ENCODE results near the gene LRP1.

Gene LRP1

DNA sequence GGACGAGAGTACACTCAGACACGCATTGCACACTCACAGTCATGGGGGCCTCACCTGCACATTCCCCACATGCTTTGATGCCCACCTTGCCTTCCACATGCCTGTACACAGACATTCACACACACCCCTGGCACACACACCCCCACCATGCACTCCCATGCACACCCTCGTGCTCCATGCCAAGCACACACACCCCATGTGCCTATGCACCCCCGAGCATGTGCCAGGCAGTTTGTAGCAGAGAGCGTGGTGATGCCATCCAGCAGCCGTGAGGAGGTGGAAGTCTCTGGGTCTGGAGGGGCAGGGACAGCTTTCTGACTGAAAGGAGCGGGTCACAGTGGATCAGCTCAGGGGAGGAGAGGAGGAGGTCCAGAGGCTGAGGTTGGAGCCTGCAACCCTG is 77.6 kb downstream of the LRP1 start:
- H3K4me1 Mint-ChIP-seq, result no peaks in the 10 kb centered on the region
- H3K4me3 Mint-ChIP-seq, result no peak overlapping the region
- ATAC-seq, result no peak
- H3K27ac Mint-ChIP-seq, result no peak overlapping the region
- DNase-seq, result no peak
- H3K9me3 Mint-ChIP-seq, result no peaks in the 10 kb centered on the region
- H3K27me3 Mint-ChIP-seq, result no peaks in the 10 kb centered on the region

DNA sequence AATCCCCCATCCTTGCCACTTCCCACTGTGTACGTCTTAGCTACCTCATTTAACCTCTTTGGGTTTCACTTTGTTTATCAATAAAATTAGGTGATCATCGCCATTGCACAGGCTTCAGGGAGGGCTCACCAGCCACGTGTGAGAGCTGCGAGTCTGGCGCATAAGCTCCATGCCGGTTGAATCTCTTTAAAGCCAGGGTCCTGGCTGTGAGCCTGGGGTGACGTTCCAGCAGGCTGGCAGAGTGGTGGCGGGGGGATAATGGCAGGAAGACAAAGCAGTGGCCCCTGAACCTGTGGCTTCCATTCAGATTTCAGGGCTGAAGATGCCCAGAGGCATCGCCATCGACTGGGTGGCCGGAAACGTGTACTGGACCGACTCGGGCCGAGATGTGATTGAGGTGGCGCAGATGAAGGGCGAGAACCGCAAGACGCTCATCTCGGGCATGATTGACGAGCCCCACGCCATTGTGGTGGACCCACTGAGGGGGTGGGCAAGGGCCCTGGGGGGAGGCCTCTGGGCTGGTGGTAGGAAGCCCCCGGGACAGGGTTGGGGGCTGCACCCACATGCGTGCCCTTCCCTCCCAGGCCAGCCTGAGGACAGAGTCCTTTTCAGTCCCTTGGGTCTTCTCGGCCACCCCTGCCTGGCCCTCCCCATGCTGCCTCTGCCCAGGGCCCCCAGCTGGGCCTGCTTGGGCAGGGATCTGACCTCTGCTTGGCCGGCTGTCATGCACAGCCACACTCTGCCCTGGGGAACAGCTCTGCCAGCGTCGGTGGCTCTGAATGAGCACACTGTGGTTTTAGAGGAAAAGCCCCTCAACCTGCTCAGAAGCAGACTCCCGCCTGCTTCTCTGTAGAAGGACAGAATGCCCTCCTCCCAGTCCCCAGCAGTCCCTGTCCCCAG is 79.7 kb downstream of the LRP1 start:
- Mint-ChIP-seq H3K27me3 (peaks cover under 1% of the 10 kb centered on the region), H3K27ac (no peak overlapping the region), H3K4me1 (no peaks in the 10 kb centered on the region), H3K9me3 (no peaks in the 10 kb centered on the region), H3K4me3 (no peak overlapping the region)
- DNase-seq, result no peak
- peak; percentile 31 for ATAC-seq

DNA sequence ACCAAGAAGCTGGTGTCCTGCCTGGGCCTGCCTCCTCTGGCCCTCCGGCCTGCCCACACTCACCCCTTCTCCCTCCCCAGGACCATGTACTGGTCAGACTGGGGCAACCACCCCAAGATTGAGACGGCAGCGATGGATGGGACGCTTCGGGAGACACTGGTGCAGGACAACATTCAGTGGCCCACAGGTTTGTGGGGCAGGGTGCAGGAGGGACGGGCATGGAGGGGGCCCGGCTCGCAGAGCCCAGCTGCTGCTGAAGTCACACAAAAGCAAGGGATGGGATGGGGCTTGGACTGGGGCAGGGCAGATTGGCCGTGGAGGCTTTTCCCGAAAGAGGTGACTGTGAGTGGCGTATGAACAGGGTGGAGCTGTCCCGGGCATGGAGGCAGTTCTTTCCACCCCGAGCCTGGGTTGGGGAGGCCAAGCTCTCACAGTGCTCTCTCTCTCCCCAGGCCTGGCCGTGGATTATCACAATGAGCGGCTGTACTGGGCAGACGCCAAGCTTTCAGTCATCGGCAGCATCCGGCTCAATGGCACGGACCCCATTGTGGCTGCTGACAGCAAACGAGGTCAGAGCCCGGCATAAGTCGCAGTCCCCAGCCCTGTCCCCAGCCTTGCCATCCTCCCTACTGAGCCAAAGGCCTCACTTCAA is 80.5 kb downstream of the LRP1 start:
- peaks cover 8% of the 10 kb centered on the region for H3K4me1 Mint-ChIP-seq
- no peak overlapping the region for H3K27ac Mint-ChIP-seq
- no peak for ATAC-seq
- no peak overlapping the region for H3K4me3 Mint-ChIP-seq
- no peaks in the 10 kb centered on the region for H3K9me3 Mint-ChIP-seq
- DNase-seq, result no peak
- peaks cover 8% of the 10 kb centered on the region for H3K27me3 Mint-ChIP-seq

DNA sequence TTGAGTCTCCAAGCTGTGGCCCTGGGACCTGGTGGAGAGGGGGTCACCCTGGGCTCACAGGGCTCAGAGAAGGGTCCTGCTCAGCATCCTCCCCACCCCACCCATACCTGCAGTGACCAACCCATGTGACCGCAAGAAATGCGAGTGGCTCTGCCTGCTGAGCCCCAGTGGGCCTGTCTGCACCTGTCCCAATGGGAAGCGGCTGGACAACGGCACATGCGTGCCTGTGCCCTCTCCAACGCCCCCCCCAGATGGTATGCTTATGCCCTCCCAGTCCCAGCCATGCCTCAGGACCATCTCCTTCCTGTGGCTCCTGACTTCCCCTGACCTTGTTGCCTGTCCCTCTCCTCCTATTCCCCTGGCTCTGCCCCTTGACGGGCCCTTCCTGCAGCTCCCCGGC is 81.6 kb downstream of the LRP1 start:
- DNase-seq, result no peak
- ATAC-seq, result no peak
- Mint-ChIP-seq H3K4me3 (no peak overlapping the region), H3K27ac (no peak overlapping the region), H3K9me3 (no peaks in the 10 kb centered on the region), H3K4me1 (peaks cover 19% of the 10 kb centered on the region), H3K27me3 (peaks cover 20% of the 10 kb centered on the region)

DNA sequence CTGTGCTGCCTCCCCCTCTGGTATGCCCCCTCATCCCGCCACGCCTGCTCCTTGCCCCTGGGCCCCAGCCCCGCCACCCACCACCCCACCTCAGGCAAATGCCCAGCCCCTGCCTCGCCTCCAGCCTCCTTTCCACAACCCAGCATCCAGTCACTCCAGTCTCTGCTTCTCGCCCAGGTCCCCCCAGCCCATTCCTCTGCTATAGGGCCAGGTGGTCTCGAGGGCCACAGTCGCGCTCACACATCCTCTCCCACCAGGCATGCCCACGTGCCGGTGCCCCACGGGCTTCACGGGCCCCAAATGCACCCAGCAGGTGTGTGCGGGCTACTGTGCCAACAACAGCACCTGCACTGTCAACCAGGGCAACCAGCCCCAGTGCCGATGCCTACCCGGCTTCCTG is 82.2 kb downstream of the LRP1 start:
- Mint-ChIP-seq H3K4me1 (peaks cover 25% of the 10 kb centered on the region), H3K4me3 (no peak overlapping the region), H3K27me3 (peaks cover 25% of the 10 kb centered on the region), H3K9me3 (no peaks in the 10 kb centered on the region), H3K27ac (peak overlapping the region in 1 of 2 donors; percentile 92)
- no peak for DNase-seq
- no peak for ATAC-seq

DNA sequence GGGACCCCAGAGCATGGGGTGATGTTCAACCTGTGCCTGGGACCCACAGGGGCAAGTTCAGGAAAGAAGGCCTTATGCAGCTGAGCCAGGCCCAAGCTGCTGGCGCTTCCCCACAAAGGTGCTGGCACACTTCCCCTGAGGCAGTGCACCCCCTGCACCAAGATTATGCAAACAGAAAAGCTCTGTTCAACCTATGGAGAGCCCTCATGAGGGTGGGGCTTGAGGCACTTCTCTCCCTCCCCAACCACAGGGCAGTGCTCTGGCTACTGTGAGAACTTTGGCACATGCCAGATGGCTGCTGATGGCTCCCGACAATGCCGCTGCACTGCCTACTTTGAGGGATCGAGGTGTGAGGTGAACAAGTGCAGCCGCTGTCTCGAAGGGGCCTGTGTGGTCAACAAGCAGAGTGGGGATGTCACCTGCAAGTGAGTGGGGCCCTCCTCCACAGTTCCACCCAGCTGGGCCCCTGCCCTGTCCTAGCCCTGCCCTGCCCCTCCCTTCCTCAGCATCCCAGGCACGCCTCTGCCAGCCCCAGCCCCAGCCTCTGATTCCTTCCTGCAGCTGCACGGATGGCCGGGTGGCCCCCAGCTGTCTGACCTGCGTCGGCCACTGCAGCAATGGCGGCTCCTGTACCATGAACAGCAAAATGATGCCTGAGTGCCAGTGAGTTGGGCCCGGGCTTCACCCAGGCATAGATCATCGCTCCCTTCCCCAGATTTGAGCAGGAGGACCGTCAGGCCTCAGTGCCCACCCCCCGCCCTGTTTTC is 82.8 kb downstream of the LRP1 start:
- no peaks in the 10 kb centered on the region for H3K9me3 Mint-ChIP-seq
- no peak overlapping the region for H3K4me3 Mint-ChIP-seq
- no peak for ATAC-seq
- peaks cover 31% of the 10 kb centered on the region for H3K4me1 Mint-ChIP-seq
- H3K27me3 Mint-ChIP-seq, result peaks cover 32% of the 10 kb centered on the region
- no peak for DNase-seq
- H3K27ac Mint-ChIP-seq, result no peak overlapping the region

DNA sequence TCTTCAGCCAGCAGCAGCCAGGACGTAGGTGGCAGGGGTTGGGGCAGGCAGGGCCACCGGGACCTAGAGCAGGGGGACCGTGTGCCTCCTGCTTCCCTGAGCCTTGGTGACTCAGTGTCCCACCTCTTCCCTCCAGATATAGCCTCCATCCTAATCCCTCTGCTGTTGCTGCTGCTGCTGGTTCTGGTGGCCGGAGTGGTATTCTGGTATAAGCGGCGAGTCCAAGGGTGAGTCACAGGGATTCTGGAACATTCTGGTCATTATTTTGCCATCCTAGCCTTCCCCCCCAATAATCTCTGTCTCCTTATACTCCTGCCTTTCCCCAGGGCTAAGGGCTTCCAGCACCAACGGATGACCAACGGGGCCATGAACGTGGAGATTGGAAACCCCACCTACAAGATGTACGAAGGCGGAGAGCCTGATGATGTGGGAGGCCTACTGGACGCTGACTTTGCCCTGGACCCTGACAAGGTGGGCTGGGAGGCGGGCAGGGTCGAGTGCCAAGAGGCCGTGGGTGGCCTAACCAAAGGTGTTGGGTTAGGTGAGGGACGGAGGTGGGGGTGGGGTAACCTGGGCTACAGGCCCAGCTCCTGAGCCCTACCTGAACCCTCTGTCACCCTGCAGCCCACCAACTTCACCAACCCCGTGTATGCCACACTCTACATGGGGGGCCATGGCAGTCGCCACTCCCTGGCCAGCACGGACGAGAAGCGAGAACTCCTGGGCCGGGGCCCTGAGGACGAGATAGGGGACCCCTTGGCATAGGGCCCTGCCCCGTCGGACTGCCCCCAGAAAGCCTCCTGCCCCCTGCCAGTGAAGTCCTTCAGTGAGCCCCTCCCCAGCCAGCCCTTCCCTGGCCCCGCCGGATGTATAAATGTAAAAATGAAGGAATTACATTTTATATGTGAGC is 83.8 kb downstream of the LRP1 start:
- DNase-seq (no peak), ATAC-seq (no peak)
- Mint-ChIP-seq H3K27me3 (peaks cover 35% of the 10 kb centered on the region), H3K9me3 (no peaks in the 10 kb centered on the region), H3K4me3 (no peak overlapping the region), H3K27ac (no peak overlapping the region), H3K4me1 (peaks cover 33% of the 10 kb centered on the region)

DNA sequence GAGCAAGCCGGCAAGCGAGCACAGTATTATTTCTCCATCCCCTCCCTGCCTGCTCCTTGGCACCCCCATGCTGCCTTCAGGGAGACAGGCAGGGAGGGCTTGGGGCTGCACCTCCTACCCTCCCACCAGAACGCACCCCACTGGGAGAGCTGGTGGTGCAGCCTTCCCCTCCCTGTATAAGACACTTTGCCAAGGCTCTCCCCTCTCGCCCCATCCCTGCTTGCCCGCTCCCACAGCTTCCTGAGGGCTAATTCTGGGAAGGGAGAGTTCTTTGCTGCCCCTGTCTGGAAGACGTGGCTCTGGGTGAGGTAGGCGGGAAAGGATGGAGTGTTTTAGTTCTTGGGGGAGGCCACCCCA is 84.4 kb downstream of the LRP1 start:
- Mint-ChIP-seq H3K4me3 (no peak overlapping the region), H3K4me1 (peaks cover 39% of the 10 kb centered on the region), H3K9me3 (no peaks in the 10 kb centered on the region), H3K27me3 (peaks cover 41% of the 10 kb centered on the region), H3K27ac (no peak overlapping the region)
- ATAC-seq (no peak), DNase-seq (no peak)

DNA sequence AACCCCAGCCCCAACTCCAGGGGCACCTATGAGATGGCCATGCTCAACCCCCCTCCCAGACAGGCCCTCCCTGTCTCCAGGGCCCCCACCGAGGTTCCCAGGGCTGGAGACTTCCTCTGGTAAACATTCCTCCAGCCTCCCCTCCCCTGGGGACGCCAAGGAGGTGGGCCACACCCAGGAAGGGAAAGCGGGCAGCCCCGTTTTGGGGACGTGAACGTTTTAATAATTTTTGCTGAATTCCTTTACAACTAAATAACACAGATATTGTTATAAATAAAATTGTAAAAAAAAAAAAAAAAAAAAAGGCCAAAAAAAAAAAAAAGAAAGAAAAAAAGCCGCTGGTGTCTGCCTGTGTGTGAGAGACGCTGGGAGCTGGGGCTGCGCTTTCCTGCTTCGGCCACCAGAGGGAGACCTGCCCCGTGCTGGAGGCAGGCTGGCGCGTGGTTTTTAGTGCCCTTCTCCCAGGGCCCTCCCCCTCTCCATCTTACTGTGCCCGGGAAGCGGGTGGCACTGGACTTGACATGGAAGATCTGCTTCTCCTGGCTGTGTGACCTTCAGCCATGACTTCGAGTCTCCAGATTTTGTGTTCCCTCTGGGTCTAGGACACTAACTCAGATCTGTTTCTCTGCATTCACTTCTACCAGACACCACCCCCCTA is 84.9 kb downstream of the LRP1 start:
- Mint-ChIP-seq H3K4me3 (peak overlapping the region in 1 of 2 donors; percentile 1), H3K4me1 (peaks cover 44% of the 10 kb centered on the region), H3K27me3 (peaks cover 46% of the 10 kb centered on the region), H3K27ac (no peak overlapping the region), H3K9me3 (no peaks in the 10 kb centered on the region)
- ATAC-seq, result peak; percentile 58
- peak; percentile 83 for DNase-seq

DNA sequence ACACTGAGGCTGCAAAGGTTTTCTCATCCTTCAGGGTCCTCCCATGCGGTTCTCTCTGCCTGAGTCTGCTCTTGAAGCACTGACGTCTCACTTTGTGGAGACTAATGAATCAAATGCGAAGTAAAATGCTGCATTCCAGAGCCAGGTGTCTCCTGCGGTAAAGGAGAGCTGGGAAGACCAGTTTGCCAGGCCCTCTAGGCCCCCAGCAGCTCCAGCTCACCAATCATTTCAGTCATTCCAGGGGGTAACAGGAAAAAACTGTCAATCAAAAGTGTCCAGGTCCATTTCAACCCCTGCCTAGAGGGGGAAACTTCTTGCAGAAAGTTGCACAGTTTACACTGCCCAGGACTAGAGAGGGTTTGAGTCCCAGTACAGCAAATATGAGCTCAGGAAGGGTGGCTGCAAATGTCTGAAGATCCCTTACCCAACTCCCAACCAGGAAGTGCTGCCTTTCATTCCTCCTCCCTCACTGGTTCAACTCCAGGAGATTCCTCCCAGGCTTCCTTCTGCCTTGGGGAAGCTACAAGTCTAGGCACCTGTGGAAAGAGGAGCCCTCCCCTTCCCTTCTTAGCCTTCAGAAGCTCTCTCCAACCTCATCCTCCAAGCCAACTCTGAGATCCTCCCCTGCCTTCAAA is 85.6 kb downstream of the LRP1 start:
- ATAC-seq, result no peak
- no peak for DNase-seq
- Mint-ChIP-seq H3K27me3 (peaks cover 53% of the 10 kb centered on the region), H3K4me1 (peaks cover 44% of the 10 kb centered on the region), H3K9me3 (no peaks in the 10 kb centered on the region), H3K27ac (no peak overlapping the region), H3K4me3 (peak overlapping the region in 1 of 2 donors; percentile 7)

DNA sequence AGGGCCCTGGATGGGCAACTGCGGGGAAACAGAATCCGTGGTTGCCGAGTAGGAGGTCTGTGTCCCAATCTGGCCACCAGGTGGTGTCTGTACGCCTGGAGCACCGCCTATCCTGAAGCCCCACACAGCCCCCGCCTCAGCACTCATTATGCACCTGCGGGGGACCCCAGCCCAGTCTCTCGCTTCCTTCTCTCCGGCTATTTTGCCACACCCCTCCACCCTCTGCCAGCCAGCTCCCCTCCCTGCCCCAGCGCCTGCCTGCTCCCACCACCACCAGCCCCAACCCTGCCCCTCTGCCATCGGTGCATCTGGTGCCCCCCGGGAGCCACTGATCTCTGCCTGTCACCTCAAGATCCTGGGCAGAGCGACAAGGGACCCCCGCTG is 86.1 kb downstream of the LRP1 start:
- Mint-ChIP-seq H3K27me3 (peaks cover 58% of the 10 kb centered on the region), H3K27ac (no peak overlapping the region), H3K4me1 (peaks cover 44% of the 10 kb centered on the region), H3K9me3 (no peaks in the 10 kb centered on the region), H3K4me3 (peak overlapping the region in 1 of 2 donors; percentile 7)
- peak; percentile 65 for ATAC-seq
- peak; percentile 70 to 76 for DNase-seq

DNA sequence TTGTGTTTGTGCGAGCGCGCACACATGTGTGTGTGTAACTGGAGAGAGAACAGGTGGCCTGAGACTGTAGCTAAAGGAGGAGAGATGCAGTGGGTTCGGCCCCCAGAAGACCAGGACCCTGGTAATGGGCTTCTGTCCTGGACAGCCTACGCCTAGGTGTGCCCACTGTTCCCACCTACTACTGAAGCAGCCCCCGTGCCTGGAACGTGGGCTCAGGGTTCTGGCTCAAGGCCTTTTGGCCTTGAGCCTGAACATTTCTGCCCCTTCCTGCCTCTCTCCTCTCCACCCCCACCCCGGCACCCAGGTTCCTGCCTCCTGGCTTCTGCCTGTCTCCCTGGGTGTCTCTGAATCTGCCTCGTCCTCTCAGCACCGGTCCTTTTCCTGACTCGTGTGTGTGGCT is 86.8 kb downstream of the LRP1 start:
- Mint-ChIP-seq H3K4me3 (no peak overlapping the region), H3K4me1 (peaks cover 51% of the 10 kb centered on the region), H3K9me3 (no peaks in the 10 kb centered on the region), H3K27ac (no peak overlapping the region), H3K27me3 (peaks cover 65% of the 10 kb centered on the region)
- no peak for ATAC-seq
- no peak for DNase-seq

DNA sequence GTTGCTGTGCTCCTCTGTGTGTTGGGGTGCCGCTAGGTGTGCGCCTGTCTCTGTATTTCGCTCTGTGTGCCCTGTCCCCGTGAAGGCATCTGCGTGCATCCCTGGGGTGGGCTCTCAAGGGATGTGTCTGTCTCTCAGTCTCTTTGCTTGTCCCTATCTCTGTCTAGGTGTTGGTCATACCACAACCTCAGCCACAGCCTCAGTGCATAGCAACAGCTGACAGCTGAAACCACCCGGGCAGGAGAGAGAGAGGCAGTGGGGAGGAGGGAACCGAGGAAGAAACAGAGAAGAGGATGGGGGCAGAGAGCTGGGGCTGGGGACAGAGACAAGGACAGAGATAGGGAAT is 87.4 kb downstream of the LRP1 start:
- peaks cover 54% of the 10 kb centered on the region for H3K4me1 Mint-ChIP-seq
- H3K4me3 Mint-ChIP-seq, result peak overlapping the region; percentile 68 to 81
- ATAC-seq (peak; percentile 71), DNase-seq (peak; percentile 51 to 59)
- no peaks in the 10 kb centered on the region for H3K9me3 Mint-ChIP-seq
- H3K27ac Mint-ChIP-seq, result peak overlapping the region in 1 of 2 donors; percentile 59
- H3K27me3 Mint-ChIP-seq, result peaks cover 71% of the 10 kb centered on the region

Measured in stimulated activated naive CD8-positive, alpha-beta T cell treated with anti-CD3 and anti-CD28 coated beads, Interleukin-15, amount 100 ng/mL, for 72 hours (primary cell).